ENCODE data around the gene FSHR. TPM values are rescaled to one million over a fixed set of nuclear protein-coding genes. Genes with fewer than 3 reads are reported as not detected.

Gene FSHR
- total RNA-seq, 4 donors from 2014 or later: 0.13 TPM; not detected in 3

DNA sequence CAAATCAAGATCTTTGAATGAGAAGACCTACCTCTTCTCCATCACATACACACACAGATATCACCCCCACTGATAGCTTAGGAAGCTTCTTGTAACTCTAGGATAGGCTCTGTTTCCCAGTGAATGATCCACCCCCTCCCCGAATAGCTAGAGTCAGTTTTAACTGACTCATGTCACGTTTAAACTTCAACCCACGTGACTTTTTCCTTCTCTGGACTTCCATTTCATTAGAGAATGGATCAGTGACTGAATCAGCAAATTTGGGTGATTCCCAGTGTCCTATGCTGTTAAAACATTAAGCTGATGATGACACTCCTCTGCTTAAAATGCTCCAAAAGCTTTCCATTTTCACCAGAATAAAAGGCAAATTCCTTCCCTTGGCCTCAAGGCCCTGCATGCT, 212.9 kb downstream of the FSHR start:
- H3K4me1 ChIP-seq: no peaks in the 10 kb centered on the region
- intact Hi-C loops (cut with DNase I): no loop called here
- H3K36me3 ChIP-seq: no peaks in the 10 kb centered on the region
- WGBS, 2 donors: 71 to 90% methylated on average over 3 of the region's 3 CpGs
- no peak overlapping the region for H3K27ac ChIP-seq
- H3K9me3 ChIP-seq: no peaks in the 10 kb centered on the region
- TF ChIP-seq, protein P1, sequence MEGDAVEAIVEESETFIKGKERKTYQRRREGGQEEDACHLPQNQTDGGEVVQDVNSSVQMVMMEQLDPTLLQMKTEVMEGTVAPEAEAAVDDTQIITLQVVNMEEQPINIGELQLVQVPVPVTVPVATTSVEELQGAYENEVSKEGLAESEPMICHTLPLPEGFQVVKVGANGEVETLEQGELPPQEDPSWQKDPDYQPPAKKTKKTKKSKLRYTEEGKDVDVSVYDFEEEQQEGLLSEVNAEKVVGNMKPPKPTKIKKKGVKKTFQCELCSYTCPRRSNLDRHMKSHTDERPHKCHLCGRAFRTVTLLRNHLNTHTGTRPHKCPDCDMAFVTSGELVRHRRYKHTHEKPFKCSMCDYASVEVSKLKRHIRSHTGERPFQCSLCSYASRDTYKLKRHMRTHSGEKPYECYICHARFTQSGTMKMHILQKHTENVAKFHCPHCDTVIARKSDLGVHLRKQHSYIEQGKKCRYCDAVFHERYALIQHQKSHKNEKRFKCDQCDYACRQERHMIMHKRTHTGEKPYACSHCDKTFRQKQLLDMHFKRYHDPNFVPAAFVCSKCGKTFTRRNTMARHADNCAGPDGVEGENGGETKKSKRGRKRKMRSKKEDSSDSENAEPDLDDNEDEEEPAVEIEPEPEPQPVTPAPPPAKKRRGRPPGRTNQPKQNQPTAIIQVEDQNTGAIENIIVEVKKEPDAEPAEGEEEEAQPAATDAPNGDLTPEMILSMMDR (IDR thresholded peaks at IDR 0.05): no peak
- TF ChIP-seq POLR2A (IDR thresholded peaks at IDR 0.05): no peak
- no peaks in the 10 kb centered on the region for H3K27me3 ChIP-seq
- H3K4me3 ChIP-seq (replicated peaks in 1 of 3): no peak overlapping the region
- DNase-seq: no peak

- TF ChIP-seq, protein P1 (IDR thresholded peaks at IDR 0.05): no peak
- Histone ChIP-seq H3K4me1 (no peaks in the 10 kb centered on the region), H3K36me3 (no peaks in the 10 kb centered on the region), H3K27me3 (no peaks in the 10 kb centered on the region), H3K9me3 (no peaks in the 10 kb centered on the region), H3K4me3 (replicated peaks in 1 of 3) (no peak overlapping the region), H3K27ac (no peak overlapping the region)
- intact Hi-C loops (cut with DNase I): no loop called here
- 58 to 61% methylated on average over 3 of the region's 3 CpGs for WGBS, 2 donors
- DNase-seq: no peak
Measured at GRCh38 chr2:48940606-48941005, 213.7 kb downstream of the FSHR start.

DNA sequence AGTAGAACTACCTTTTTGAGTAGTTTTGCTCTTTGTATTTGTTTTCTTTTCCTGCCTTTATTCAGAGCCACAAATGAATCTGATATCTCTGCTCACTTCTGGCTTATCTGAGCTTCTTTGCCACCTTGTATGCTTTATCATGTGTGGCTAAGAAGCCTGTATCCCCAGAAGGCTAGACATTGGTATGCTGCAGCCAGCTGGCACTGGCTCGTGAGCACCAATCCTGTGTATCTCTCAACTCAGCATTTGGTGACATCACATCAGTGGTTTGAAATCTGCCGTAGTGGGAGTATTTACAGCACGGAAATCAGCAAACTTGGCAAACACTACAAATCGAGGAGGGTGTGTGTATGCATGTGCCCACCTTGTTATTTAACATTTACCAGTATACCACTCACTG, 215.1 kb downstream of the FSHR start:
- no peak for TF ChIP-seq POLR2A (IDR thresholded peaks at IDR 0.05)
- TF ChIP-seq, protein P1 (IDR thresholded peaks at IDR 0.05): no peak
- H3K27ac ChIP-seq: no peak overlapping the region
- no peak for DNase-seq
- no peaks in the 10 kb centered on the region for H3K9me3 ChIP-seq
- no peaks in the 10 kb centered on the region for H3K36me3 ChIP-seq
- H3K4me3 ChIP-seq (replicated peaks in 1 of 3): no peak overlapping the region
- 56 to 79% methylated on average over 4 of the region's 4 CpGs for WGBS, 2 donors
- H3K27me3 ChIP-seq: no peaks in the 10 kb centered on the region
- no peaks in the 10 kb centered on the region for H3K4me1 ChIP-seq
- intact Hi-C loops (cut with DNase I): no loop called here

DNA sequence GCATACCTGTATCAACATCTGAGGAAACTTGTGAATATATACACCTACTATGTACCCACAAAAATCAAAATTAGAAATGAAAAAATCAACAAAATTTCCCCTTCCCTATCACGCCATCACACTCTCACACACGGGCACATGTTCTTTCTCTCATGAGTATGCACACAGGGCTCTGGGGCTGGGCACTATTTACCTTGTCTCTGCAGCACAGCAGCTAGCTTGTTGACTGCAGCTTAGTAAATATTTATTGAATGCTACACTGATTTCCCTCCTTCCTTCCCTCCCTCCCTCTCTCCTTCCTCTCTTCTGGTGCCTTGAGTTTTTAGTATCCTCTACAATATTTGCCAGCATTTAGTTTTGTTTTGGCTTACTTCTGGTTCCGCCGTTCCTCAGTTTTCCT, 216.1 kb downstream of the FSHR start:
- no peaks in the 10 kb centered on the region for H3K36me3 ChIP-seq
- 89 to 90% methylated on average over 4 of the region's 4 CpGs for WGBS, 2 donors
- intact Hi-C loops (cut with DNase I): no loop called here
- no peak for TF ChIP-seq POLR2A (IDR thresholded peaks at IDR 0.05)
- TF ChIP-seq, protein P1 (IDR thresholded peaks at IDR 0.05): no peak
- no peak overlapping the region for H3K27ac ChIP-seq
- H3K9me3 ChIP-seq: no peaks in the 10 kb centered on the region
- H3K4me3 ChIP-seq (replicated peaks in 1 of 3): no peak overlapping the region
- DNase-seq: no peak
- H3K27me3 ChIP-seq: no peaks in the 10 kb centered on the region
- no peaks in the 10 kb centered on the region for H3K4me1 ChIP-seq

- no peak overlapping the region for H3K4me3 ChIP-seq (replicated peaks in 1 of 3)
- no peaks in the 10 kb centered on the region for H3K4me1 ChIP-seq
- WGBS, 2 donors: 94 to 95% methylated on average over 7 of the region's 7 CpGs
- H3K27me3 ChIP-seq: no peaks in the 10 kb centered on the region
- no peak overlapping the region for H3K27ac ChIP-seq
- H3K9me3 ChIP-seq: no peaks in the 10 kb centered on the region
- TF ChIP-seq, protein P1 (IDR thresholded peaks at IDR 0.05): no peak
- TF ChIP-seq POLR2A (IDR thresholded peaks at IDR 0.05): no peak
- no peaks in the 10 kb centered on the region for H3K36me3 ChIP-seq
- no peak for DNase-seq
- intact Hi-C loops (cut with DNase I): no loop called here
Measured at GRCh38 chr2:48934807-48935206, 219.5 kb downstream of the FSHR start.
